Osteocyte (in vitro differentiated cells): ENCODE results near the gene TMEM185B. TPM values are rescaled to one million over a fixed set of nuclear protein-coding genes. Genes with fewer than 3 reads are reported as not detected.

Experiments
- DNase-seq: peaks from one replicate; pipeline ENCODE4 v3.0.0; 2021; ENCODE audit warnings: mixed read lengths; ENCODE audit not compliant: unreplicated experiment; ENCODE audit errors: extremely low spot score
- H3K27ac Mint-ChIP-seq: one replicate; pipeline ENCODE4 v1.8.0; 2021; ENCODE audit warnings: mild to moderate bottlenecking, mixed read lengths; ENCODE audit not compliant: unreplicated experiment
- H3K27me3 Mint-ChIP-seq: one replicate; pipeline ENCODE4 v1.8.0; 2021; ENCODE audit warnings: mixed read lengths; ENCODE audit not compliant: unreplicated experiment
- H3K36me3 Mint-ChIP-seq: one replicate; pipeline ENCODE4 v1.8.0; 2021; ENCODE audit warnings: mixed read lengths; ENCODE audit not compliant: unreplicated experiment
- H3K4me1 Mint-ChIP-seq: one replicate; pipeline ENCODE4 v1.8.0; 2021; ENCODE audit warnings: mixed read lengths; ENCODE audit not compliant: unreplicated experiment
- H3K4me3 Mint-ChIP-seq: one replicate; pipeline ENCODE4 v1.8.0; 2021; ENCODE audit warnings: mild to moderate bottlenecking, moderate library complexity, mixed read lengths; ENCODE audit not compliant: unreplicated experiment
- H3K9me3 Mint-ChIP-seq: one replicate; pipeline ENCODE4 v1.8.0; 2021; ENCODE audit warnings: mixed read lengths; ENCODE audit not compliant: unreplicated experiment
- total RNA-seq: library from RNA; stranded (reverse); gene quantifications from 2 replicates; pipeline ENCODE4 v1.2.1, GENCODE V29; 2021
- TF ChIP-seq, protein P1 (sequence below): fragments of 200-600 bp; sonication (generic); IDR thresholded peaks from 2 replicates; pipeline ENCODE4 v1.5.0; 2021; ENCODE audit warnings: antibody characterized with exemption, mild to moderate bottlenecking, moderate library complexity

Gene TMEM185B
- total RNA-seq, 1 donor from 2014 or later = 35.9 TPM

DNA sequence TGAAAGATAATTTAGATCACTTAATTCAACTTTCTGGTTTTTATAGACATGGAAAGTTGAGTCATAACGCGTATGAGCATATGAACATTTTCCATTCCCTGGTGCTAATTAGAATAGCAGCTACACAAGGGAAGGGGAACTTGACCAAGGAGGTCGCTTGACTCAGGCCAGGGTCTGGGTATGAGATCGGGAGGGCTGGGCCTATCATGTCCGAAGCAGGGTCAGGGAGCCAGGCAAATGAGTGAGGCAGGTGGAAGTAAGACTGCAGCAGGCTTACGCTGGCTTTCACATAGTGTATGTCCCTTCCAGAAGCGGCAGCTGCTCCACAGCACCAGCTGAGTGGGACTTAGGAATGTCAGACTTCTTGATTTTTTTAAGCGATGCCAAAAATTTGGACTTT, 44.1 kb upstream of the TMEM185B start:
- H3K27me3 Mint-ChIP-seq = no peaks in the 10 kb centered on the region
- no peak overlapping the region for H3K4me3 Mint-ChIP-seq
- H3K27ac Mint-ChIP-seq = no peak overlapping the region
- TF ChIP-seq, protein P1, sequence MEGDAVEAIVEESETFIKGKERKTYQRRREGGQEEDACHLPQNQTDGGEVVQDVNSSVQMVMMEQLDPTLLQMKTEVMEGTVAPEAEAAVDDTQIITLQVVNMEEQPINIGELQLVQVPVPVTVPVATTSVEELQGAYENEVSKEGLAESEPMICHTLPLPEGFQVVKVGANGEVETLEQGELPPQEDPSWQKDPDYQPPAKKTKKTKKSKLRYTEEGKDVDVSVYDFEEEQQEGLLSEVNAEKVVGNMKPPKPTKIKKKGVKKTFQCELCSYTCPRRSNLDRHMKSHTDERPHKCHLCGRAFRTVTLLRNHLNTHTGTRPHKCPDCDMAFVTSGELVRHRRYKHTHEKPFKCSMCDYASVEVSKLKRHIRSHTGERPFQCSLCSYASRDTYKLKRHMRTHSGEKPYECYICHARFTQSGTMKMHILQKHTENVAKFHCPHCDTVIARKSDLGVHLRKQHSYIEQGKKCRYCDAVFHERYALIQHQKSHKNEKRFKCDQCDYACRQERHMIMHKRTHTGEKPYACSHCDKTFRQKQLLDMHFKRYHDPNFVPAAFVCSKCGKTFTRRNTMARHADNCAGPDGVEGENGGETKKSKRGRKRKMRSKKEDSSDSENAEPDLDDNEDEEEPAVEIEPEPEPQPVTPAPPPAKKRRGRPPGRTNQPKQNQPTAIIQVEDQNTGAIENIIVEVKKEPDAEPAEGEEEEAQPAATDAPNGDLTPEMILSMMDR = no peak
- no peak for DNase-seq
- H3K9me3 Mint-ChIP-seq = no peaks in the 10 kb centered on the region
- no peaks in the 10 kb centered on the region for H3K36me3 Mint-ChIP-seq
- peaks cover 8% of the 10 kb centered on the region for H3K4me1 Mint-ChIP-seq

DNA sequence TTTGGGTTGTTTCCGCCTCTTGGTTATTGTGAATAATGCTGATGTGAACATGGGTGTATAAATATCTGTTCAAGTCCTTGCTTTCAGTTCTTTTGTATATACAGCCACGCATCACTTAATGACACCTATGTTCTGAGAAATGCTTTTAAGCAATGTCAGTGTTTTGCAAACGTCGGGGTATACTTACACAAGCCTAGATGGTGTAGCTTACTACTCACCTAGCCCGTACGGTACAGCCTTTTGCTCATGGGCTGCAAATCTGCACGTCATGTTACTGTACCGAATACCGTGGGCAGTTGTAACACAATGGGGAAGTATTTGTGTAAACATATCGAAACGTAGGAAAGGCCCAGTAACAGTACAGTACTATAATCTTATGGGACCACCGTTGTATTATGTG, 41.8 kb upstream of the TMEM185B start:
- H3K27ac Mint-ChIP-seq = no peak overlapping the region
- no peaks in the 10 kb centered on the region for H3K36me3 Mint-ChIP-seq
- H3K27me3 Mint-ChIP-seq = no peaks in the 10 kb centered on the region
- TF ChIP-seq, protein P1 = no peak
- H3K9me3 Mint-ChIP-seq = peaks cover 5% of the 10 kb centered on the region
- peaks cover 2% of the 10 kb centered on the region for H3K4me1 Mint-ChIP-seq
- DNase-seq = no peak
- H3K4me3 Mint-ChIP-seq = no peak overlapping the region

DNA sequence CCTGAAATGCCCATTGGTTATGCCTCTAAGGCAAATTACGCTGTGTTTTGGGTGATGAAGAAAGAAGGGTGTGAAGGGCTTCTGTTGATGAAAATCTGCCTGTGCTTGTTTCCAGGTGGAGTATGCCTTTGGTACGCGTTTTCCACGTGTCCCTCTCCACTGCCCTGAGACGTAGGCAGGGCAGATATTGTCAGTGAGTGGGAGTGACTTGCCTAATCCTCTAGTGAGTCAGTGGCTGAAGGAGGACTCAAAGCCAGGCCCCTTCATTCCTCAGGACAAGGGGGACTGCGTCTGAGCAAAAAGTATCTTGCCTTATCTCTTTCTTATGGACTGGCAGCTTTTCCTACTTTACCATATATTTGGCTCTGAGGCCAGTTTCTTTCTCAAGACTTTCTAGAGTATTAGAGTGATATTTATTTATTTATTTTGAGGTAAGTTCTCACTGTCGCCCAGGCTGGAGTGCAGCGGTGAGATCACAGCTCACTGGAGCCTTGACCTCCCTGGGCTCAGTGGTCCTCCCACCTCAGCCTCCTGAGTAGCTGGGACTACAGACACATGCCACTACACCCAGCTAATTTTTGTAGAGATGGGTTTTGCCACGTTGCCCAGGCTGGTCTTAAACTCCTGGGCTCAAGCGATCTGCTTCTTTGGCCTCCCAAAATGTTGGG, 39.7 kb upstream of the TMEM185B start:
- TF ChIP-seq, protein P1 = no peak
- Mint-ChIP-seq H3K27me3 (no peaks in the 10 kb centered on the region), H3K4me3 (no peak overlapping the region)

DNA sequence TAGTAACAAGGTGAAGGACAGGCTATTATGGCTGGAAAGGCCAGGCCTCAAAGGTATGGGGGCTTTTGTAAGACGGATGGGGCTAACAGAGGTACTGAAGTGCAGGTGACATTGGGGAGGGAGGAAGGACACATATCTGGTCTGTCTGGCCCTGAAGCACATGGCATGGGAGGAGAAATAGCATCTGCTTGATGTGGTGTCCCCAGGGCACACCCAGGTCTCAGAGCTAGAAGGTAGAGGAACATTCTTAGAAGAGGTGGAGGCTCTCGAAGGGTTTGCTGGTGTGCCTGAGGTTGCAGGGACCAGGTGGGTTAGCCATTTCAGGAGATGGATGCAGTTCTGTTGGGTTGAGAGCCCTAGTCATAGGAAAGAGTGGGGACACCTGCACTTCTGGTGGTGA, 39.0 kb upstream of the TMEM185B start:
- H3K9me3 Mint-ChIP-seq = peaks cover 5% of the 10 kb centered on the region
- no peak for DNase-seq
- H3K4me3 Mint-ChIP-seq = no peak overlapping the region
- TF ChIP-seq, protein P1 = no peak
- H3K36me3 Mint-ChIP-seq = peaks cover 2% of the 10 kb centered on the region
- H3K27me3 Mint-ChIP-seq = no peaks in the 10 kb centered on the region
- peaks cover 5% of the 10 kb centered on the region for H3K4me1 Mint-ChIP-seq
- no peak overlapping the region for H3K27ac Mint-ChIP-seq

More for the DNA sequence above, 39.7 kb upstream of the TMEM185B start:
- no peak for DNase-seq
- H3K36me3 Mint-ChIP-seq = peaks cover 2% of the 10 kb centered on the region
- H3K27ac Mint-ChIP-seq = no peak overlapping the region
- peaks cover 5% of the 10 kb centered on the region for H3K9me3 Mint-ChIP-seq
- H3K4me1 Mint-ChIP-seq = no peaks in the 10 kb centered on the region

DNA sequence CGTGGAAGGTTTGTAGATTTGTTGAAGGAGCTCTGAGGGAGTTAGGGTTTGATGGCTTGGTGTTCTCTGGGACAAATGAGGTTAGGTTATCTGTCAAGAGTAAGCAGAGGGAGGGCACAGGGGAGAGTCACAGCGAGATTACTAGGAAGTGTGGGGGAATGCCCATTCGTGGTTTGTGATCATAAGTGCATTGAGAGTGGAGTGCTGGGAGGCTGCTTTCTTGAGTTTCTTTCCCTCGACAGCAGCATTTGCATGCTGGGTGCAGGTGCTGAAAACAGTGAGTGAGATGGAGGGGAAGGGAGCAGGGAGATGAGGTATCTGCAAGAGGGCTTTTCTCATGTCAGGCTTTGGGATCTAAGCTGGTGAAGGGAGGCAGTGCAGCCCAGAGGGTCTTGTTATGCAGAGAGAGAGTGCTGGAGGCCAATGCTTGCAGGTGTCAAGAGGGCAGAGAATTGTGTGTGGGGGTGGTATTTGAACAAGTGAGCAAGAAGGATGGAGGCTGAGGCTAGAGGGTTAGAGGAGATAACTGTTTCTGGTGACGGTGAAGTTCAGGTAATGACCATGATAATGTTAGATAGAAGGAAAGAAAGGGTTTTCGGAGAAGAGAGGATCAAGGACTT, 38.3 kb upstream of the TMEM185B start:
- Mint-ChIP-seq H3K4me1 (peaks cover 6% of the 10 kb centered on the region), H3K27ac (no peak overlapping the region), H3K9me3 (peaks cover 5% of the 10 kb centered on the region), H3K4me3 (no peak overlapping the region), H3K27me3 (no peaks in the 10 kb centered on the region), H3K36me3 (peaks cover 2% of the 10 kb centered on the region)
- no peak for DNase-seq
- TF ChIP-seq, protein P1 = no peak
